H1 (cell line): ENCODE data around the gene ABITRAM.

Experiments
- EP300 ChIP-seq, 2 experiments: IDR thresholded peaks; 1 replicate in 1 of 2; 2 replicates in 1 of 2; pipeline ENCODE4 v1.6.1; 2011 to 2012; ENCODE audit warnings: low read depth in 2 of 2, low read length in 2 of 2, mild to moderate bottlenecking in 2 of 2, borderline replicate concordance in 1 of 2, inconsistent platforms in 1 of 2, moderate library complexity in 1 of 2
- EZH2 ChIP-seq: fragments of 200-600 bp; sonication (generic); IDR thresholded peaks from 2 replicates; pipeline ENCODE4 v1.7.1; 2012; ENCODE audit warnings: low read depth, mild to moderate bottlenecking, moderate library complexity, low read length, inconsistent platforms; ENCODE audit not compliant: severe bottlenecking
- TAF1 ChIP-seq: IDR thresholded peaks from 2 replicates; pipeline ENCODE4 v1.6.1; 2011; ENCODE audit warnings: mild to moderate bottlenecking, low read depth, low read length
- TF ChIP-seq, protein P1 (sequence below): IDR thresholded peaks from 2 replicates; pipeline ENCODE4 v1.6.1; 2011; ENCODE audit warnings: low read depth, mild to moderate bottlenecking, low read length; ENCODE audit not compliant: insufficient read depth

GRCh38 chr9:108933231-108933717 lies 926 bp upstream of the ABITRAM start:
- TF ChIP-seq EZH2 (no peak), EP300 (IDR thresholded peaks at IDR 0.05; ENCODE audit: borderline replicate concordance in 1 of 2, low read depth in 2 of 2, low read length in 2 of 2) (no peak), TAF1 (no peak)
- TF ChIP-seq, protein P1, sequence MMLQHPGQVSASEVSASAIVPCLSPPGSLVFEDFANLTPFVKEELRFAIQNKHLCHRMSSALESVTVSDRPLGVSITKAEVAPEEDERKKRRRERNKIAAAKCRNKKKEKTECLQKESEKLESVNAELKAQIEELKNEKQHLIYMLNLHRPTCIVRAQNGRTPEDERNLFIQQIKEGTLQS: no peak
